ENCODE results near the gene CSNK1G1.
A peak's percentile ranks its signal among the peaks of the same experiment; 100 is the strongest.

CSNK1G1 gene

GRCh38 chr15:64155802-64156651 is 199.9 kb downstream of the CSNK1G1 start:
- DNase-seq (ENCODE audit: low spot score) (no peak), FAIRE-seq (no peak)

GRCh38 chr15:64153480-64154367 is 202.2 kb downstream of the CSNK1G1 start:
- peak; percentile 69 for DNase-seq (ENCODE audit: low spot score)
- no peak for FAIRE-seq

DNA sequence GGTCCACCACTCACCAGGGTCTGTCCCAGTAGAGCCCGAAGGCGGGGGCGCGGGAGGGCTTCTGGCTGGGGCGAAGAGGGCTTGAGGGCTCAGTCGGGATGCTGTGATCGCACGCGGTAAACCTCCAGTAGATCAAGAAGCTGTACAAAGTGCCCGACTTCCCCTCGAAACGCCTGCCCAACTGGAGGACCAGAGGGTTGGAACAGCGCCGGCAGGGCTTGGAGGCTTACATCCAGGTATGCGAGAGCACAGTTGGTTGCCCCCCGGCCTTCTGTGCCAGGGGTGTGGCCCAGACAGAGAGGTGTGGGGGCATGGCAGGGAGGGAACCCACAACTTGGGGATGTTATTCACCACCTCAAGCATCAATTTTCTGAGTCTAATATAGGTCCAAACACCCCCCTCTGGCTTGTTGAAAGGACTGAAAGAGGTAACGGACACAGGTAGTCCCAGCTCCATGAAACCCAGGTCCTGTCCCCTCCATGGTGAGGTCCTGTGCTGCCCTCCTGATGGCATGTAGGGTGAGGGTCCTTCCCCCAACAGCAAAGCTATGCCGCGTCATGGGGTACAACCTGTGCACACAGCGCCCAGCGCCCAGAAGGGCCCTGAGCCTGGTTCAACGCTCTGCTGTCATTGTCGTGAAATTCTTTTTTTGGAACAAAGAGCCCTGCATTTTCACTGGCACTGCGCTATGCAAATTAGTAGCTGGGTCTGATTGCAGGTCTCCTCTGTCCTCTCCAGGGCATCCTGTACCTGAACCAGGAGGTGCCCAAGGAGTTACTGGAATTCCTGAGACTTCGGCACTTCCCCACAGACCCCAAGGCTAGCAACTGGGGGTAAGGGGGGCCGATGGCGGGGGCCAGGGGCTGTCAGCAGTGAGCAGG is 203.2 kb downstream of the CSNK1G1 start:
- DNase-seq (ENCODE audit: low spot score) (no peak), FAIRE-seq (no peak)

DNA sequence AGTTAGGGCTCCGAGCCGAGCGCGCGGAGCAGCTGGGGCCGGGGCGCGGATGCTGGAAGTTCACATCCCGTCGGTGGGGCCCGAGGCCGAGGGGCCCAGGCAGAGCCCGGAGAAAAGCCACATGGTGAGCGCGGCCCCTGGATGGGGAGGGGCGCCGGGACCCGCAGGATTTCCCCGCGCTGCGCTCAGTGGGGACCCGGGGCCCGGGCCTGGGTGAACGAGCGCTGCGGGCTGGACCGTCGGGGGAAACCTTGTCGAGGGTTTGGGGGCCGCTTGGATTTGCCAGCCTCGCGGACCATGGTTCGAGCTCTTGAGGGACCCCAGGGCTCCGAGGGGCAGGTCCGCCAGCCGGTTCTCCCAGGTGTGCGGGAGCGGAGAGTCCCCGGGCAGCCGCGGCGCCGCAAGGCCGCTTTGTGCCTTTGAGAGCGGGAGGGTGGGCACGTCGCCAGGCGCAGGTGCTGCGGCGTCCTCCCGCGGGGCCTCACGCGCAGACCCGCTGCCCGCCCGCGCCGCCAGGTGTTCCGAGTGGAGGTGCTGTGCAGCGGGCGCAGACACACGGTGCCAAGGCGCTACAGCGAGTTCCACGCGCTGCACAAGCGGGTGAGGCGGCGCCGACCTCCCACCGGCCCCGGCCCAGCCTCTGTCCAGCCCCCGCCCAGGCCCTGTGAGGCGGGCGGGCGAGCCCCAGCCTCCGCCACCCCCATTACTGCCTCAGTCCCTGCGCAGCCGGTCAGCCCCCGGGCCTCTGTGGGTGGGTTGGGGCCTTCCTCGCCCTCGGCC is 204.1 kb downstream of the CSNK1G1 start, which contains the start of gene SNX22:
Gene SNX22, plus strand, starts transcription at position 5 of the 780 bp plus-strand sequence. Its CDS starts 45 bp downstream, at position 50.
- FAIRE-seq (no peak), DNase-seq (ENCODE audit: low spot score) (no peak)

GRCh38 chr15:64149893-64150578 is 205.9 kb downstream of the CSNK1G1 start:
- DNase-seq (ENCODE audit: low spot score), result no peak
- no peak for FAIRE-seq

DNA sequence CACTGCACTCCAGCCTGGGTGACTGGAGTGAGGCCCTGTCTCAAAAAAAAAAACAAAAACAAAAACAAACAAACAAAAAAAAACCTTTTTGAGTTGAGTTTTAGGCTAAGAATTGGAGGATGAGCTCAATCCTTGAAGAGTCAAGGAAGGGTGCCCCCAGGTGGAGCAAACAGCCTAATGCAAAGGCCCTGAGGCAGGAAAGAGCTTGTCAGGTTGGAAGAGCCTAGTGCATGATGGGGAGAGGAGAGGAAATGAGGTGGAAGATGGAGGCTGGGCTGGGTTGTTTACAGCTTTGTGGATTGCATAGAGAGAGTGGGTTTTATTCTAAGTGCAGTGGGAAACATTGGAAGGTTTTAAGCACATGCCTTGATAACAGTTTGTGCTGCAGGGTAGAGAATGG is 206.5 kb downstream of the CSNK1G1 start:
- DNase-seq (ENCODE audit: low spot score) (no peak), FAIRE-seq (no peak)

DNA sequence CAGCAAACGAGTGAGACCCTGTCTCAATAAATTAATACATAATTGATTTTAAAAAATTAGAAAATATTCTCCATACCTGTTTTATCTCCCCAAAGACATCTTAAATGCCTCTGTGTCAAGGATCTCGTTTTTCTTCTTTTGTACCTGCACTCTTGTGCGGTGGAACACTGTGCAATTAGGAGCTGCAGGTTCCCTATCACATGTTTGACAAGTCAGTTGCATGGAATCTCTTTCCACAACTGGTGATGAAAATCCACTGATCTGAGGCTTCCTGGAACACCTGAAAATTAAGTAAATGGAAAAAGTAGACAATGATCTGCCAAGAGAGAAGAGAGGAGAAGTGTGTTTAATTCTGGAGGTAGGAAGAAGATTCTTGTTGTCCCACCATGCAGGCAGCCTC is 207.4 kb downstream of the CSNK1G1 start:
- no peak for DNase-seq (ENCODE audit: low spot score)
- FAIRE-seq, result no peak

- FAIRE-seq (no peak), DNase-seq (ENCODE audit: low spot score) (no peak)
Measured at GRCh38 chr15:64148168-64148567, 207.8 kb downstream of the CSNK1G1 start.

- no peak for DNase-seq (ENCODE audit: low spot score)
- FAIRE-seq, result no peak
Measured at GRCh38 chr15:64146885-64147681, 208.9 kb downstream of the CSNK1G1 start.

GRCh38 chr15:64146520-64146884 is 209.5 kb downstream of the CSNK1G1 start:
- FAIRE-seq, result no peak
- DNase-seq (ENCODE audit: low spot score), result no peak

DNA sequence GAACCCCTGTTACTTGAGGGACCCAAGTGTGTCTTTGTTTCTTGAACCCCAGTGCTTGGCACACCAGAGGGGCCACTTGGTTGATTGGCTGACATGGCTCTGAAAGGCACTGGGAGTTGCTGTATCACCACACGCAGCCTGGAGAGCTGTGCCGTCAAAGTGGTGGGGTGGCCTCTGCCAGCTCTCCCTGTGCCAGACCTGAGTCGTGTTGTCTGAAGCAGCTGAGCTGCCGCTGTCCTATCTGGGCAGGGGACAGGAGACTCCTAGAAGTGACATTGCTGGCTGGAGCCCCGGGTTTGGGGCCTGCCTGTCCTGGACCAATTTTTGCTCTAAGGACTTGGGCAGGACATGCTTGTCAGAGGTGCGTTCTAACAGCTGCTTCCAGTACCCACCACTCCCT is 209.9 kb downstream of the CSNK1G1 start:
- no peak for DNase-seq (ENCODE audit: low spot score)
- no peak for FAIRE-seq

DNA sequence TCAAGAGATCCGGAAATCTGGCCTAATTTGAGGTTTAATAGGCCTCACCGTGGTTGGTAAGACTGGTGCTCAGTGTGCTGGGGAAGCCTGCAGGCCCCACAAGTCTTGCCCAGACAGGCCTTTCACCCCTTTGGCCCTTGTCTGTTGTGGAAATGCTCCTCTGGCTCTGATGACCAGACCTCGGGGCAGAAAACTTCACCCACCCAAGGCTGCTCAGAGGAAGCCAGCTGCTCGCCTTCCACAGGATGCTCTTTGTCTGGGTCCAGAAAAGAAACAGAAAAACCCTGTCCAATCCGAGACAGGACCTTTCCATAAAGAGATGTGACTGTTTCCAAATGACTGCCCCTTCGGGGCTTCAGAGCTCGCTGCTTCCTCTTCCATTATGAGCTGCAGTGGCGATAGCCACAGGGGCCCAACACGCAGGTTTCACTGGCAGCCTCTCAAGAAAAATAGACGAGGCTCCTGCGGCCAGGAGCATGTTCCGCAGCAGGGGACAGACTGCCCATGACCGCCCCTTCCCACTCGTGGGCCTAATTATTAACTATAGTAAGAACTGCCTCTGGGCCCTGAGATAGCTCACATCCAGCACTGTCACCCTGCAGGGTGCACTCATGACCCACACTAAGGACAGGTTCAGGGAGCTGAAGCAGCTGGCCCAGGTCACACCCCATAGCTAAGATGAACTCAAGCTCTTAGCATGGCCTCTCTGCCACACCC is 211.2 kb downstream of the CSNK1G1 start:
- no peak for FAIRE-seq
- no peak for DNase-seq (ENCODE audit: low spot score)

- no peak for DNase-seq (ENCODE audit: low spot score)
- no peak for FAIRE-seq
Measured at GRCh38 chr15:64144192-64144564, 211.8 kb downstream of the CSNK1G1 start.

- no peak for FAIRE-seq
- DNase-seq (ENCODE audit: low spot score), result no peak
Measured at GRCh38 chr15:64143276-64143675, 212.7 kb downstream of the CSNK1G1 start.

GRCh38 chr15:64141798-64142512 is 214.0 kb downstream of the CSNK1G1 start:
- FAIRE-seq (no peak), DNase-seq (ENCODE audit: low spot score) (no peak)

- DNase-seq (ENCODE audit: low spot score) (no peak), FAIRE-seq (no peak)
Measured at GRCh38 chr15:64138331-64138941, 217.5 kb downstream of the CSNK1G1 start.

- no peak for FAIRE-seq
- no peak for DNase-seq (ENCODE audit: low spot score)
Measured at GRCh38 chr15:64137226-64137833, 218.6 kb downstream of the CSNK1G1 start.

Measured in RCC 7860 (cell line).